ENCODE measurements around the gene TAF9.
"Not testable (repeated sequence)": the region's sequence is repeated elsewhere in the genome, so short reads cannot be mapped to it uniquely, and the experiment has no call there.

Gene TAF9, protein sequence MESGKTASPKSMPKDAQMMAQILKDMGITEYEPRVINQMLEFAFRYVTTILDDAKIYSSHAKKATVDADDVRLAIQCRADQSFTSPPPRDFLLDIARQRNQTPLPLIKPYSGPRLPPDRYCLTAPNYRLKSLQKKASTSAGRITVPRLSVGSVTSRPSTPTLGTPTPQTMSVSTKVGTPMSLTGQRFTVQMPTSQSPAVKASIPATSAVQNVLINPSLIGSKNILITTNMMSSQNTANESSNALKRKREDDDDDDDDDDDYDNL

DNA sequence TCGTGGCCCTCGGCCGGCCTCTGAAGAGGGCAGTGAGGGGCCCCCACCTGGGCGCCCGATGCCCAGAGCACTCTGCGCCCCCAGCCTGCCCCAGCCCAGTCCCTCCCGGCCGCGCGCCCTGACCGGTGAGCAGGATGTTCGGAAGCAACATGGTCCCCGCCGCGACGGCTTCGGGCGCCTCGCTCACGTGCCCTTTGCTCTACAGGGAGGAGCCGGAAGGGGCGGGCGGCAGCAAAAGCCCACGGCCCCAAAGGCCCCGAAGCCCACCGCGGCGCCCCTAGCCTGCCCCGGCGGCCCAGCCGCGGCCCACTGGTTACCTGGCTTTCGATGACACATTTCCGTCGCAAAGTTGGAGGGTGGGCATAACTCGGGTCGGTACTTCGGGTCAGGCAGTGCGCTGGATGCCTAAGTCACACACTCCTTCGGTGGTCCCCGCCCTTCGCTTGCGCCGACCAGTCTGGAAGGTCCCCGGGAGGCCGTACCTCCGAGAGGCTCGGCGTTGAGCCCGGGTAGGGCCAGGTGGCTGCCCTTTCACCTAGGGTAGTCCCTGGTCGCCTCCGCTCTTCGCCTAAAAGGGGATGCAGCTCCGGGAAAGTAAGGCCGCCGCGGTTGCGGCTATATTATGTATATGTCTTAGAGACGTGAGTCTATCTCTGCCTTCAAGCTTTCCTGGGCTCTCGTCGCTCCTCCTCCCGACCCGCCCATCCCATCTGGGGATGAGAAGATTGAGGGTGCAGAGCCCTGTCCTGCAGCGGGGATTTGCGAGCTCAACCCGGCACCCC, at the start of gene TAF9, which contains the start of the genes AK6 and RAD17:
Gene TAF9 (minus strand): TSS at position 181 of the 782 bp plus-strand sequence. CDS start 3,783 bp downstream, outside the sequence.
Gene AK6 (minus strand): TSS at position 181 of the 782 bp plus-strand sequence. CDS start 30 bp downstream, at position 151.
Gene RAD17 (plus strand): TSS at position 479 of the 782 bp plus-strand sequence. CDS start 2,391 bp downstream, outside the sequence.
- in situ Hi-C loops (cut with MboI; ENCODE audit: low sequenced_read_pairs) = no loop called here

DNA sequence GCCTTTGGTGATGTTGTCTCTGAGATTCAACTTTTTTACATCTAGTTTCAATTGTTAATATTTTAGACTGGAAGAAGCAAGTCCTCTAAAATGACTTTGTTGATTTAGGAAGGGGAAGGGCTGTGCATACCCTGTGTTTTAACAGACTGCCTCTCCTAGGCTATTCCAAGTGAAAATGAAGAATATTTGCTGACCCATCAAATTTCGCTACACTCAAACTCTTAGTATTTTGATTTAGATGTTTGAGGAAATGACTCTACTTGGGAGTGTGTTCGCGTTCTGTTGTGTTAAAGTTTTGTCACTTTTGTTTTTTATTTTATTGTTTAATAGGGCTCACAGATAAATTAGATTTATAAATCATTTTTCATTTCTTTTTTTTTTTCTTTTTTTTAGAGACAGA, 49.2 kb upstream of the TAF9 start:
- in situ Hi-C loops (cut with MboI; ENCODE audit: low sequenced_read_pairs) = no loop called here

DNA sequence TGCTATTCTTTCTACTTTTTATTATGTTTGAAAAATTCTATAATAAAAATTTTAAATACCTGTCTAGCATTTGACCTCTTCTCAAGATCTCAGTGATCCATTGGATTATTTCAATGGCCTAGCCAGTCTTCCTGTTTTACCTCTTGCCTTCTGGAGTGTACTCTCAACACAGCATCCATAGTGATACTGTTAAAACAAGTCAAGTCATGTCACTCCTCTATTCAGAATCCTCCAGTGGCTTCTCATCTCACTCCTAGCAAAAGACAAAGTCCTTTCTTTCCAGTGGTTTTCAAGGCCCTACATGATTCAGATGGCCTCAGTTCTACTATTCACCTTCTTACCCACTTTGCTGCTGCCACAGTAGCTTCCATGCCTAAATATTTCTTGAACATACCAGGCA, 47.4 kb upstream of the TAF9 start:
- in situ Hi-C loops (cut with MboI; ENCODE audit: low sequenced_read_pairs) = no loop called here

DNA sequence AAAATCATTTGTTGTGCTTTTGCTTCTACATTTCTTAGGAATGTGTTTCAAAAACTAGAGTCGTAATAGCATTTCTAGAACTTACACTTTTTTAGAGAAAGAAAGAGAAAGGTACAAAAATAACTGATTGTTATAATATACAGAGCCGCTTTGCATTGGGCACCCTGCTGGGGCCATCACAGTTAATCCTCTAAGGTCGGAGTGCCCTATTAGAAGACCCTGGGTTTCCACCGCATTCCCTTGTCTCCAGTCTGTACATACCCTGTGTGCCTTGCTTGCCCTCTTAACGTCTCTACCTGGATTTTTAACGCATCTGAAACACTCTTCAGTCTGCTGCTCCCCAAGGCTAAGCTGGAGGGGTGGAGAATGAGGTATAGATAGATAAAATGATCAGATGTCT, 46.9 kb upstream of the TAF9 start:
- in situ Hi-C loops (cut with MboI; ENCODE audit: low sequenced_read_pairs) = no loop called here

DNA sequence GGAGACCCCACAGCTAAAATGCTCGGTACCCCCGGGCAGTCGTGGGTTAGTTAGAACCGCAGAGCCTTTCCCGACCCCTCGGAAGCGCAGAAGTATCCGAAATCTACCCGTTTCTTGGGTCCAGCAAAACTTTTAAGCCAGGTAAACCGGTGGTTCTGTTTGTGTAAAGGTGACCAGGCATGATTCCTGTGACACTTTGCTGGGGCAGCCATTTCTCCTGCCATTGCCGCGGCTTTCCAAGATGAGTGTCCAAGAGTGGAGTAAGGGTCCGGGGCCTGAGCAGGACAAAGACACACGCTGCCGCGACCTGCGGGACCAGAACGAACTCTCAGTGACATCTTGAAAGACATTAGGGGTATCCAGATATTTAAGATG, 46.3 kb upstream of the TAF9 start:
- in situ Hi-C loops (cut with MboI; ENCODE audit: low sequenced_read_pairs) = no loop called here

DNA sequence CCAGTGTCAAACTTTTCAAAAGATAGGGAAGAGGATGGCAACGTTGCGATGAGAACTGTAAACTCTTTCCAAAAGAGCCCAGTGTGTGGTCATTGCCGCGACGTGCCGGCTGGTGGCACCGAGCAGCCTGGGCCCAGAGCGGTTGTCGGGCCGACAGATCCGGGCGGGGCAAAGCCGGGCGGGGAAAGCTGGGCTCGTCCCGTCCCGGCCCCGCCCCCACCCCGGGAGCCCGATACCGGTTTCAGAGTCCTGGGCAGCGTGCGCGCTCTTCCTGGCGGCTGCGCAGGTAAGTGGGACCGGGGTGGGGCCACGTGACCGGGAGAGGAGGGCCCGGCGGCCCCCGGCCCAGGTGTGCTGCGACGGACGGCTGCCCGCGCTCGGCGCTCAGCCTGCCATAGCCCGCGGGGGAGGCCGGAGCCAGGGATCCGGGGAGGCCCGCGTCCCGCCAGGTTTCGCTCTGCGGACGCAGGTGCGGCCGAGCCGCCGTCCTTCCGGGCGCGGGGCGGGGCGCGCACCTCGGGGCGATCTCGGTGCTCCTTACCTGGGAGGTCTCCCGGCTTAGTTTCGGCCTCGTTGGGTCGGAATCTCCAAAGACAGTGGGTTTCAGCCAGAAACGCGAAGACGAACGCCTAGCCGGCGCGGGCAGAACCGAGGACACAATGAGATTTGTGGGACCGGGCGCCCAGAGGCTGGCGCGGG, 45.7 kb upstream of the TAF9 start, which contains the start of gene MARVELD2:
Gene MARVELD2 (plus strand): TSS at position 232 of the 699 bp plus-strand sequence. CDS start 4,270 bp downstream, outside the sequence.
- in situ Hi-C loops (cut with MboI; ENCODE audit: low sequenced_read_pairs) = no loop called here

DNA sequence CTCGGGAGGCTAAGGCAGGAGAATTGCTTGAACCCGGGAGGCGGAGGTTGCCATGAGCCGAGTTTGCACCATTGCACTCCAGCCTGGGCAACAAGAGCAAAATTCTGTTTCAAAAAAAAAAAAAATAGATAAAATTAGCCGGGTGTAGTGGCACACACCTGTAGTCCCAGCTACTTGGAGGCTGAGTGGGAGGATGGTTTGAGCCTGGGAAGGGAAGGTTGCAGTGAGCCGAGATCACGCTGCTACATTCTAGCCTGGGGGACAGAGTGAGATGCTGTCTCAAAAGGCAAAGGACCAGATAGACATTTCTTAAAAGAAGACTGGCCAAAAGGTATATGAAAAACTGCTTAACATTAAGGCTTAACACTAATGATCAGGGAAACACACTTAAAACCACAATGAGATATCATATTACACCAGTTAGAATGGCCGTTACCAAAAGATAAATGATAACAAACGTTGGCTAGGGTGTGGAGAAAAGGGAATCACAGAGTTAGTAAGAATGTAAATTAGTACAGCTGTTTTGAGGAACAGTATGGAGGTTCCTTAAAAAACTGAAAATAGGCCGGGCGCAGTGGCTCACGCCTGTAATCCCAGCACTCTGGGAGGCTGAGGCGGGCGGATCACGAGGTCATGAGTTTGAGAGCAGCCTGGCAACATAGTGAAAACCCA, 35.5 kb upstream of the TAF9 start:
- in situ Hi-C loops (cut with MboI; ENCODE audit: low sequenced_read_pairs) = no loop called here

DNA sequence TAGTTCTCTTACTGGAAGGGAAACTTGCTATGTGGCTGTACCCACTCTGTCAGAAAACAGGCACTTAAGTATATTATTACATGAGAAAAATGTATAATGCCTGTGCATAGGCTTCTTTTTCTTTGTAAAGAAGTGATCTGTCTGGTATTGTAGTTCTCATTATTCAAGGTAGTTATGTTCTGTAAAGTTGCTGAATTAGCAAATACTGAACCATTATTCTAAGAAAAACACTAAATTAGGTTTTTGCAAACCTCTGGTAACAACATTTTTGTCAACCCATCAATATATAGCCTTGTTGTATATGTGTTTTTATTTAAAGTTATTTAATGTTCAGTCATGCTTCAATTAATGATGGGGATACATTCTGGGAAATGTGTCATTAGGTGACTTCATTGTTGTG, 9.1 kb upstream of the TAF9 start:
- in situ Hi-C loops (cut with MboI; ENCODE audit: low sequenced_read_pairs) = no loop called here

DNA sequence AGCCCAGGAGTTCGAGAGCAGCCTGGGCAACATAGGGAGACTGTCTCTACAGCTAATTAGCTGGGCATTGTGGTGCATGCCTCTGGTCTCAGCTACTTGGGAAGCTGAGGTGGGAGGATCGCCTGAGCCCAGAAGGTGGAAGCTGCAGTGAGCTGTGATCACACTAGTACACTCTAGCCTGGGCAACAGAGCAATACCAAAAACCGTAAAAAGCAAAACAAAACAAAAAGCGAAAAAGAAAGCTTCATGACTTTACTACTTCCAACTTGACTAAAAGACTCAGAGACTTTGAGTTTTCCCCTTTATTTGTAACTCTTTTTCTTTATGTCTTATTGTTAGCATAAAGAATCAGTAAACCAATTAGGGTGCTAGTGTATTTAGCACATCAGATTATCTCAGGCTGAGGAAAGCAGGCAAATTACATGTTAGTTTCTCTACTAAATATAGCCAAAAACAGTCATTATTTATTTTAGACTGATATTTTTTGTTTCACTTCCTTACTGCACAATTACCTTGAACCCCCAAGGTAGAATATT, 5.7 kb upstream of the TAF9 start:
- in situ Hi-C loops (cut with MboI; ENCODE audit: low sequenced_read_pairs) = no loop called here

DNA sequence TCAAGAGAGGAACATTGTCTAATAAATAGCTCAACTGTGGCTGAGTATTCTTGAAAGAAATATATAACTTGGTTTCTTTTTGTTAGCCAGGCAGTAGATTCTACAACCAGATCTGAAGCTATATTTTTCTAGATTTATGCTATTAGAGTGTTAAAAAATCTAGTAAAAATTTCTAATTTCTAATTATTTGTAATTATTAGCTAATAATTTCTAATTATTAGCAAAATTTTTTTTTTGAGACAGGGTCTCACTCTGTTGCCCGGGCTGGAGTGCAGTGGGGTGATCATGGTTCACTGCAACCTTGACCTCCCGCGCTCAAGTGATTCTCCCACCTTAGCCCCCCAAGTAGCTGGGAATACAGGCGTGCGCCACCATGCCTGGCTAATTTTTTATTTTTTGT, 3.1 kb upstream of the TAF9 start:
- in situ Hi-C loops (cut with MboI; ENCODE audit: low sequenced_read_pairs) = no loop called here

DNA sequence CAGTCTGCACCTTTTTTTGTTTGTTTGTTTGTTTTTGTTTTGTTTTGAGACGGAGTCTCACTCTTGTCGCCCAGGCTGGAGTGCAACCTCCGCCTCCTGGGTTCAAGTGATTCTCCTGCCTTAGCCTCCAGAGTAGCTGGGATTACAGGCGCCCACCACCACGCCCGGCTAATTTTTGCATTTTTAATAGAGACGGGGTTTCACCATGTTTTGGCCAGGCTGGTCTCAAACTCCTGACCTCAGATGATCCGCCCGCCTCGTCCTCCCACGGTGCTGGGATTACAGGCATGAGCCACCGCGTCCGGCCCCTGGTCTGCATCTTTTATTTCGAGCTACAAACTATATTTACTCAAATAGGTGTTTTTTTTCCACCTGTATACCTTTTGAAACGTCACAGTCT, 1.0 kb upstream of the TAF9 start:
- in situ Hi-C loops (cut with MboI; ENCODE audit: low sequenced_read_pairs) = not testable (repeated sequence)

DNA sequence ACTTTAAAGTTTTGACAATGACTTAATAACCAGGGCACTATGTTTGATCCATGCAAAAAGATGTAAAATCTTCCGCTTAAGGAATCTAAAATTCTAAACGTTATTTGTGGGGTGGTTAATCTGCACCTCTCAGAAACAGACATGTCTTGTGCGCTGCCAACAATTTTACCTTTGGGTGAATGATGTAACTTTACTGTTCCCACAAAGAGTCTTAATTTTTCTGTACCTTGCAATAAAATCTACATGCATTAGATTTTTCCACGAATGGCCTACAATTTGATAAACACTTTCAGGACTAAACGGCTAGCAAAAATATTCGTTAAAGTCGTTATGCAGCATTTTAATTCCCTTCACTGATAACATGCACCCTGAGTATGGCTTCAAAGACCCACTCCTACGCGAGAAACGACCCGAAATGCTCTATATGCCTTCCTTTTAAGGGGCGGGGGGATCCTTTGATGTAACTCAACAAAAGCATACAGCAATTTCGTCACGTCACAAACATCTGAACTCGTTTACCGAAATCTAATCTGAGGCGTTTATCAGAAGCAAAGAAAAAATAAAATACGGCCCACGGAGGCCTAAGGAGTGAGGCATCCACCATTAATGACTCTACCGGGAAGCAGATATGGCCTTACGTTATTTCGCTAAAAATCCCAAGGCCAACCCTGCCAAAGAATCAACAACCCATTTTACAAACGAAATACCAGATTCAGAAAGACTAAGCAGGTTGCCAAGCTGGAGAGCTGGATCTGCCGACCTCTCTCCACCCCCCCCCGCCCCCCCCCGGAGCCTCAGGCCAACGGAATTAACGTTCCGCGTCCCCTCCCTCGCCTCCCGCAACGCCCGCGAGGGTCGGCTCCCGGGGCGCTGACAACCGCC, 621 bp downstream of the TAF9 start:
- in situ Hi-C loops (cut with MboI; ENCODE audit: low sequenced_read_pairs) = no loop called here

DNA sequence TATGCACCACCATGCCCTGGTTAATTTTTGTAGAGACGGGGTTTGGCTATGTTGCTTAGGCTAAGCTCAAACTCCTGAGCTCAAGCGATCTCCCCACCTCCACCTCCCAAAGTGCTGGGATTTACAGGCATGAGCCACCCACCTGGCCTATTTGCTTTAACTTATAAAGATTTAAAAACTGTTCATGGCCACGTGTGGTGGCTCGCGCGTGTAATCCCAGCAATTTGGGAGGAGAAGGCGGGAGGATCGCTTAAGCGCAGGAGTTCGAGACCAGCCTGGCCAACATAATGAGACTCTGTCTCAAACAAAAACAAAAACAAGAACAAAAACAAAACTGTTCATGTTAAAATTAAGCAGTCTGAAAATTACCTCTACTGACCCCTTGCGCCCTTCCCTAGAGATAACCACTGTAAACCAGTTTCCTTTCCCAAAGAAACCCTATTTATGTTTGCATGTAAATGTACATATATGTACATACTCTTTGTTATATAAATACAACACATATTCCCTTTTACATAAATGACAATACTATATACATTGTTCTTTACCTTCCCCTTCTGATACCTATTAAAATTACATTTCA, 1.5 kb downstream of the TAF9 start:
- in situ Hi-C loops (cut with MboI; ENCODE audit: low sequenced_read_pairs) = no loop called here

DNA sequence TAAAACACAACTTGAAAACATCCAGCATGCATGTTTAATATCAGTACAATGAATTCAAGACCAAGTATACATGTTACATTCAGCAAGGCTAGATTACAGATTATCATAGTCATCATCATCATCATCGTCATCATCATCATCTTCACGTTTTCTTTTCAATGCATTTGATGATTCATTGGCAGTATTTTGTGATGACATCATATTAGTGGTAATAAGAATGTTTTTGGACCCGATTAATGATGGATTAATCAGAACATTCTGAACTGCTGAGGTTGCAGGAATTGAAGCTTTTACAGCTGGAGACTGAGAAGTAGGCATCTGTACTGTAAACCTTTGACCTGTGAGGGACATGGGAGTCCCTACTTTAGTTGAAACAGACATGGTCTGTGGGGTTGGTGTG, 4.5 kb downstream of the TAF9 start:
- in situ Hi-C loops (cut with MboI; ENCODE audit: low sequenced_read_pairs) = no loop called here

DNA sequence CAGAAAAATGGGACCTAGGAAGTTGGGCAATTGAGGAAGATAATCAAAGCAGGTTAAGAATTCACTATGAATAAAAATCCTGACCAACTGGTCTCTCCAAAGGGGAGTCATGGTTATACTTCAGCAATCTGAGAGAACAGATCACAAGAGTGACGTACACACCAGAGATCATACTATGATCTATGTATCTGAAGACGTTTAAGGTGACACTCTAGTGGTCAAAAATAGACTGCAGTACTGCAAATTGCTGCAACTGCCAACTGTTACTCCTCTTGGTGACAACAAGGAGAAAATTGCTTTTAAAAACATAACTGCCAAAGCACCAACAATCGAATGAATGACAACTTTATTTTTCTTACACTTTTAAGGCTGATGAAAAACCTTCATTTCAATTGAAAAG, 4.9 kb downstream of the TAF9 start:
- in situ Hi-C loops (cut with MboI; ENCODE audit: low sequenced_read_pairs) = no loop called here

DNA sequence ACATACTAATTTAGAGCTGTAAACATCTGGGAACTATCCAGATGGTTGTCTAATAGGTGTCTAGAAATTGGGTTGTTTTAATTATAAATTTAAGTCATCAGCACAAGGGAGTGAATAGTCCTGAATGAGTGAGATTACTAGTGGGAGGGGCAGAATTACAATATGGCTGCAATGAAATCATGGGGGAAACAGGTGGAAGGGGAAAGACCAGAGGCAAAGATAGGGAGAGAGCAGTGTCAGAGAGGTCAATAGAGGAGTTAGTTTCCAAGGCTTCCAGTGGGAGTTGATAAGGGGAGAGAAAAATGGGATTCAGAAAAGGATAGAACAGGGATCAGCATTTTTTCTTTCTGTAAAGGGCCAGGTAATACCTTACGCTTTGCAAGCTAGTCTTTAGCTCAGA, 8.9 kb downstream of the TAF9 start:
- in situ Hi-C loops (cut with MboI; ENCODE audit: low sequenced_read_pairs) = no loop called here

DNA sequence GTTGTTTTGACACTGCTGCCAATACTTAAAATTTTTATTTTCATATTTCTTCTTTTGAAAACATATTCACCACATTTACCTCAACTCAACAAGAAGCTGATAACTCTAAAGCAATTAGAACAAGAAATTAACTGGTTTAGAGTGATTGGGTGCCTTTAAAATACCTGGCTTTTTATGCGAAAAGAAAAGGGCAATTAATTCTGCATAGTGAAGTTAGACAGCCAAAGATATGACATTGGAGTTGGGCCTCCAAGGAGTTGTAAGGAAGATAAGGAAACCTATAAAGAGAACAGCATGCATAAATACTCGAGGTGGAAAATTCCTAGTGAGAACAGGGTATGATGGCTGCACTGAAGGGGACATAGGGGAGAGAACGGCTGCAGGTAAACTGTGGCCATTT, 9.6 kb downstream of the TAF9 start:
- in situ Hi-C loops (cut with MboI; ENCODE audit: low sequenced_read_pairs) = no loop called here

DNA sequence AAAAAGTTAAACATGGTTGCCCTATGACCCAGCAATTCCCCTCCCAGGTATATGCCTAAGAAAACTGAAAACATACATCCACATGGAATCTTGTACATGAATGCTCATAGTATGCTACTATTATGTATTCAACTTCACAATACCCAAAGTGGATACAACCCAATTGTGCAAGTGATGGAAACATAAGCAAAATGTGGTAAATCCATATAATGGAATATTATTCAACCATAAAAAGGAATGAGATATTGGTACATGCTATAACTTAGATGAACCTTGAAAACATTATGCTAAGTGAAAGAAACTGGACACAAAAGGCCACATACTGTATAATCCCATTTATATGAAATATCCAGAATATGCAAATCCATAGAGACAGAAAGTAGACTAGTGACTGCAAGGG, 18.7 kb downstream of the TAF9 start:
- in situ Hi-C loops (cut with MboI; ENCODE audit: low sequenced_read_pairs) = no loop called here

DNA sequence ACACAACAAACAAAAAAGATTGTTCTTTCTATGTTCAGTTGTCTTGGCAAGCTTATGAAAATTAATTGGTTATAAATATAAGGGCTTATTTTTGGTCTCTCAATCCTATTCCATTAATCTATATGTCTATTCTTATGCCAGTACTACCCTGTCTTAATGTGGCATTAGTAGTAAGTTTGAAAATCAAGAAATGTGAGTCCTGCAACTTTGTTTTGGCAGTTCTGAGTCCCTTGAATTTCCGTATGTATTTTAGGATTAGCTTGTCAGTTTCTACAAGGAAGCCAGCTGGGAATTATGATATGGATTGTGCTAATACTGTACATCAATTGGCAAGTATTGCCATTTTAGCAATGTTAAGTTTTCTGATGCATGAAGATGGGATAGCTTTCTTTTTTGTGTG, 26.2 kb downstream of the TAF9 start:
- in situ Hi-C loops (cut with MboI; ENCODE audit: low sequenced_read_pairs) = no loop called here

Data from HL-60/S4 treated with phorbol 12-myristate 13-acetate at 8.2 ng/mL for 4 days and 3 days (cell line).